ENCODE results near the gene SPPL2C. TPM values are rescaled to one million over a fixed set of nuclear protein-coding genes. Genes with fewer than 3 reads are reported as not detected.

Gene SPPL2C
- total RNA-seq, 1 experiment from 2014 or later, result not detected

DNA sequence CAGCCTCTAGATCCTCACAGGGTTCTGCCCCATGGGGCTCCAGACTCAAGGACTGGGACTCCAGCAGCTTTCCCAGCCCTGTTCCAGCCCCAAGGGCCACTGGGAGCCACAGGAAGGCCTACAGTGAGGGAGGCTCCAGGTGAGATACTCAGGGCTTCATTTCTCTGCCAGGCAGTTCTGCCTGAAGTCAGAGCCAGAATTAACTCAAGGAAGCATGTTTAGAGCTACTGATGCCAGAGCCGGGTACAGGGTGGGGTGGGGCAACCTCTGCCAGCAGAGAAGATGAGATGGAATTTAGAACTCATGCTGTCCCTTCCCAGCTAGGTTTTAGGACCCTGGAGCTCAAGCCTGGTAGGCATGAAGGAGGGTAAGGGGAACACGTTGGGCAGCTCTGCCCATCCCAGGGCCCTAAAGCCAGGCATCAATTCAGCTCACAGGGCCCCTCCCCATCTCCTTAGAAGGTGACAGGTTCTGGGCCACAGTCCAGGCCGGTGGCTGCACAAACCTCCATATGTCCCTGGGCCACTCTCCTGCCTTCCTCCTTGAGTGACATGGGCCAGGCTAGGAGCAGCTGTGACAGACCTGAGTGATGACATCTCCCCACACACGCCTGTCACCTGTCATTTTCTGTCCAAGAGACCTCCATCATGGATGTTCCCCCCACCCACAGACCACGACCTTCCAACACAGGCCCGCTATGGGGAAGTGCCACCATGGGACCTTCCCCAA lies 24.5 kb upstream of the SPPL2C start:
- no peaks in the 10 kb centered on the region for H3K4me1 ChIP-seq (replicated peaks)
- peaks cover 59% of the 10 kb centered on the region for H3K27me3 ChIP-seq (replicated peaks)
- H3K27ac ChIP-seq, result no peak overlapping the region
- H3K9me3 ChIP-seq (replicated peaks), result no peaks in the 10 kb centered on the region
- H3K4me3 ChIP-seq, result no peak overlapping the region
- DNase-seq (ENCODE audit: low read depth in 1 of 2, low spot score in 2 of 2), result no peak
- no peaks in the 10 kb centered on the region for H3K36me3 ChIP-seq

GRCh38 chr17:45821147-45821546 lies 23.5 kb upstream of the SPPL2C start:
- H3K36me3 ChIP-seq, result no peaks in the 10 kb centered on the region
- H3K27me3 ChIP-seq (replicated peaks), result peaks cover 65% of the 10 kb centered on the region
- H3K27ac ChIP-seq, result no peak overlapping the region
- no peaks in the 10 kb centered on the region for H3K4me1 ChIP-seq (replicated peaks)
- H3K9me3 ChIP-seq (replicated peaks), result no peaks in the 10 kb centered on the region
- DNase-seq (ENCODE audit: low read depth in 1 of 2, low spot score in 2 of 2), result no peak
- H3K4me3 ChIP-seq, result no peak overlapping the region

DNA sequence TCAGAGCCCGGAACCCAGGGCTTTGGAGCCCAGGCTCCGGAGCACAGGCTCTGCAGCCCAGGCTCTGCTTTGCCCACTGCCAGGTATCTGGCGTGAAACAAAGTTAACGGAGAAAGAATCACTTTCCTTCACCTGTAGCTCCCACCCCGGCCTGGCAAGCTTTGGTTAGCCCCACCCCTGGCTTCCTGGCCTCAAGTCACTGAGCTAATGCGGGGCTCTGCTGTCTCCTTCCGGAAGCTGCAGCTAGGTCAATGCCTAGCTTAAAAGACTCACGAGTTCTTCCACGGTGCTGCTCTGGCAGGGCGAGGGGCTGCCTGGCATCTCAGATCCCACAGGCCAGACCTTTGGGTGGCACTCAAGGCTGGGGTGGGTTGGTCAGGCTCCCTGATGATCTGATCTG lies 21.1 kb upstream of the SPPL2C start:
- Histone ChIP-seq H3K4me3 (no peak overlapping the region), H3K9me3 (replicated peaks) (no peaks in the 10 kb centered on the region), H3K27me3 (replicated peaks) (peaks cover 89% of the 10 kb centered on the region), H3K36me3 (no peaks in the 10 kb centered on the region), H3K27ac (no peak overlapping the region), H3K4me1 (replicated peaks) (no peaks in the 10 kb centered on the region)
- DNase-seq (ENCODE audit: low read depth in 1 of 2, low spot score in 2 of 2), result no peak

- peaks cover 94% of the 10 kb centered on the region for H3K27me3 ChIP-seq (replicated peaks)
- no peak overlapping the region for H3K27ac ChIP-seq
- H3K4me3 ChIP-seq, result no peak overlapping the region
- no peaks in the 10 kb centered on the region for H3K36me3 ChIP-seq
- DNase-seq (ENCODE audit: low read depth in 1 of 2, low spot score in 2 of 2), result no peak
- H3K4me1 ChIP-seq (replicated peaks), result no peaks in the 10 kb centered on the region
- H3K9me3 ChIP-seq (replicated peaks), result no peaks in the 10 kb centered on the region
Measured at GRCh38 chr17:45824475-45824874, 20.2 kb upstream of the SPPL2C start.

DNA sequence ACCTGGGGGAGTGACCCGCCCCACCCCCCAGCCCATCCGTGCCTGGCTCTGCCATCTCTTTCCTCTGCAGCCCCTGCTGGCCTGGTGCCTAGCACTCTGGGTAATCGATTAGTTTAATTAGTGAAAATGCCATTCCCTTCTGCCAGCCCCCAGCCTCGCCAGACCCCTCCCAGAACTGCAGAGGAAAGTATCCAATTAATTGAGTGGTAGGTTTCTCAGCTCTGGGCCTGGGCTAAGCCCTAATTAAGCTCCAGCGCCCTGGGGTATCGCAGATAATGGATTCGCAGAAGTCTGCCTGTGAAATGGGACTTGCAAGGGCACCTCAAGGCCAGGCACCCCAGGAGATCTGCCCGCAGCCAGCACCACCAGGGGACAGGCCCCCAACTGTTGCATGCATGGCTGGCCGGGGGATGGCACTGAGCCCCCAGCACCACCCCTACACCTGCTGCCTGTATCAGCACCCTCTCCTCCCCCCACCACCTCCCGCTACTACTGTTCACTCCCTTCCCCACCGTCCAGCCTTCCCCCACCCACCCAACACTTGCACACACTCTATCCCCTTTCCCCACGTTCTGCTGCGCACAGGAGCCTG lies 19.7 kb upstream of the SPPL2C start:
- H3K27me3 ChIP-seq (replicated peaks), result peaks cover 92% of the 10 kb centered on the region
- no peaks in the 10 kb centered on the region for H3K36me3 ChIP-seq
- DNase-seq (ENCODE audit: low read depth in 1 of 2, low spot score in 2 of 2), result no peak
- no peak overlapping the region for H3K27ac ChIP-seq
- no peaks in the 10 kb centered on the region for H3K4me1 ChIP-seq (replicated peaks)
- H3K9me3 ChIP-seq (replicated peaks), result no peaks in the 10 kb centered on the region
- H3K4me3 ChIP-seq, result no peak overlapping the region

DNA sequence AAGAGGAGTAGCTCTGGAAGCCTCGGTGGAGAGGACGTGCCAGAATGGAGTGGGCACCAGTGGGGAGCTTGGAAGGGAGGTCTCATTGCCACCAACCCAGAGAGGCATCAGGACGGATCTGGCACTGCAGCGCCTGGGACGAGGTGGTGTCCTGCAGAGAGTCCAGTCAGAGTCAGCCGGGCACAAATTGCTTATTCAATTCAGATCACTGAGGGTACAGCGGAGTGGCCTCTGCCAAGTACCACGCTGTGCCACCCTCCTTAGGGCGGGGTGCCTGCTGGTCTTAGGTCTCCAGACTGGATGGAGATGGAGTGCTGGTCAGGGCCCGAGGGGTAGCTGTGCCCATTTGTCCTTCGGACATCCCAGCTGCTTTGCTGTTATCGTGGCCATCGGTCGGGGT lies 18.9 kb upstream of the SPPL2C start:
- H3K9me3 ChIP-seq (replicated peaks), result no peaks in the 10 kb centered on the region
- no peaks in the 10 kb centered on the region for H3K4me1 ChIP-seq (replicated peaks)

GRCh38 chr17:45826919-45827588 lies 17.6 kb upstream of the SPPL2C start:
- no peaks in the 10 kb centered on the region for H3K9me3 ChIP-seq (replicated peaks)
- H3K36me3 ChIP-seq, result no peaks in the 10 kb centered on the region
- DNase-seq (ENCODE audit: low read depth in 1 of 2, low spot score in 2 of 2), result no peak
- peaks cover 90% of the 10 kb centered on the region for H3K27me3 ChIP-seq (replicated peaks)
- H3K4me1 ChIP-seq (replicated peaks), result no peaks in the 10 kb centered on the region
- H3K4me3 ChIP-seq, result no peak overlapping the region
- no peak overlapping the region for H3K27ac ChIP-seq

More for the DNA sequence above, 18.9 kb upstream of the SPPL2C start:
- no peak overlapping the region for H3K27ac ChIP-seq
- H3K27me3 ChIP-seq (replicated peaks), result peaks cover 92% of the 10 kb centered on the region
- no peaks in the 10 kb centered on the region for H3K36me3 ChIP-seq
- DNase-seq (ENCODE audit: low read depth in 1 of 2, low spot score in 2 of 2), result no peak
- no peak overlapping the region for H3K4me3 ChIP-seq

DNA sequence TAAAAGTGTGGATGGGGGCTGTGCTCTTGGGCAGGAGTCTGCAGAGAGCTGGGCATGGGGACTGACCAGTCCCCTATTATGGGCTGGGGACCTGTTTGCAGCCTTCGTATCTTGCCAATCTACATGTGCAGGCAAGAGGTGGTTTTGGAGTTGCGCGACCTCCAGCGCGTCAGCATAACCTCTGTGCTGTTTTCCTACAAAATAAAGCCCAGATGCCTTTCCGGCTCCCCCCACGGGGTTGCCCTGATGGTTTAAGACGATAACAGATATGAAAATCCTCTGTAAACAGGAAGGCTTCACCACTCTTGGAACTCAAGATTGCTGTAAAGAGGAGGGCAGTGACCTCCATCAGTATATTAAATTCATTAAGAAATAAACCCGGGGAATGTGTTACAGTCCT lies 16.5 kb upstream of the SPPL2C start:
- no peaks in the 10 kb centered on the region for H3K4me1 ChIP-seq (replicated peaks)
- H3K27ac ChIP-seq, result no peak overlapping the region
- H3K36me3 ChIP-seq, result no peaks in the 10 kb centered on the region
- H3K27me3 ChIP-seq (replicated peaks), result peaks cover 81% of the 10 kb centered on the region
- no peak for DNase-seq (ENCODE audit: low read depth in 1 of 2, low spot score in 2 of 2)
- no peak overlapping the region for H3K4me3 ChIP-seq
- H3K9me3 ChIP-seq (replicated peaks), result no peaks in the 10 kb centered on the region

DNA sequence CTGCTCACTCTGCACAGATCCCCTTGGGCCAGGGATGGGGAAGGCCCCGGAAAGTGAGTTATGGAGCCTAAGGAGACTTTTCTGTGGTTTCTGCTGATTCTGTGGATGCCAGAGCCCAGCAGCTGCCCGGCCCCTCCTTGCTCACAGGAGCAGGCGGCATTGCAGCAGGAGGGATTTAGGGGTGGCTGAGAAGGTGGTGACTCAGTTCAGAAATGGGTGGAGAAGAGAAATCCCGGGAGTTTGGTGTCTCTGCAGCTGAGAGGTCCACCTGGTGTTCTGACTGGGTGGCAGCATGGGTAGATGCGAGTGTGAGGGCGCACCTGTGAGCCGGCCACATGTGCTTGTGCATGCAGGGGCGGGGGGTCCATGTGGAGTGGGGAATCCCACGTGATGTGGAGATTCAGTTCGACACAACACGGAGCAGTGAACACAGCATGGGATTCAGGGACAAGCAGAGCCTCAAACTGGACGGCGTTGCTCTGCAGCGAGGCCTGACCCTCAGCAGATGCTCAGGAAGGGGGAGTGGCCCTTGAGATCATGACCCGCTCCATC lies 16.0 kb upstream of the SPPL2C start:
- Histone ChIP-seq H3K27me3 (replicated peaks) (peaks cover 76% of the 10 kb centered on the region), H3K27ac (no peak overlapping the region), H3K4me3 (no peak overlapping the region), H3K36me3 (no peaks in the 10 kb centered on the region), H3K9me3 (replicated peaks) (no peaks in the 10 kb centered on the region), H3K4me1 (replicated peaks) (no peaks in the 10 kb centered on the region)
- no peak for DNase-seq (ENCODE audit: low read depth in 1 of 2, low spot score in 2 of 2)

- Histone ChIP-seq H3K27me3 (replicated peaks) (peaks cover 73% of the 10 kb centered on the region), H3K4me1 (replicated peaks) (no peaks in the 10 kb centered on the region), H3K9me3 (replicated peaks) (0 out of 2 replicates have a peak, but pooled peaks cover 4% of the 10 kb centered on the region), H3K27ac (no peak overlapping the region), H3K4me3 (no peak overlapping the region), H3K36me3 (no peaks in the 10 kb centered on the region)
- DNase-seq (ENCODE audit: low read depth in 1 of 2, low spot score in 2 of 2), result no peak
Measured at GRCh38 chr17:45833920-45834319, 10.8 kb upstream of the SPPL2C start.

DNA sequence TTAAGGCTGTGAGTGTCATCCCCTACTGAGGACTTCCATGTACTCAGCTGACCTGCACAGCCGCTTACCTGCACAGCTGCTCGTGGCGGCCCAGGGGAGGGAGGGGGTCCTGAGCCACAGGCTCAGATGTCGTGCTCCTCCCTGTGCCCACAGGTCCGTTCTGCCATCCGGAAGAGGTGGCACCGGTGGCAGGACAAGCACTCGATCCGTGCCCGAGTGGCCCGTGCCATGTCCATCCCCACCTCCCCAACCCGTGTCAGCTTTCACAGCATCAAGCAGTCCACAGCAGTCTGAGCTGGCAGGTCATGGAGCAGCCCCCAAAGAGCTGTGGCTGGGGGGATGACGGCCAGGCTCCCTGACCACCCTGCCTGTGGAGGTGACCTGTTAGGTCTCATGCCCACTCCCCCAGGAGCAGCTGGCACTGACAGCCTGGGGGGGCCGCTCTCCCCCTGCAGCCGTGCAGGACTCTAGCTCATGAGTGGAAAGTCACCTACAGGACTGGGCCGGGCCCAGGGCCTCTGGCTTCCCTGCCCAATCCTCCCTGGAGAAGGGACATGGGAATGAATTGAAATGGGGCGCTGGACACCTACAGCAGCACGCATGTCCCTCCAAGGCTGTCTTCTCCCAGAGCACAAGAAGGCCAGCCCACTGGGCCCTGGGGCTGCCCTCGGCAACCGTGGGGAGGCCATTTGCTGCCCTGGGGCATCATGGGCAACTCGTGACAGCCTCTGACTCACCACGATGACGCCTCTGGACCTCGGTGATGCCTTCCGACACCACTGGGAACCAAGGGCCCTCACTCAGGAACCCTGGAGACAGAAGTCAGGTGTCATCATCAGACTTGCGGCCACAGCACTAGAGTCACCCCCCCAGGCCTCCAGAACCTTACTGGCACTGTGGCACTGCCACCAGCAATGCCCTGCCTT lies 9.9 kb upstream of the SPPL2C start:
- DNase-seq (ENCODE audit: low read depth in 1 of 2, low spot score in 2 of 2), result no peak
- Histone ChIP-seq H3K27me3 (replicated peaks) (peaks cover 65% of the 10 kb centered on the region), H3K4me1 (replicated peaks) (no peaks in the 10 kb centered on the region), H3K27ac (no peak overlapping the region), H3K36me3 (no peaks in the 10 kb centered on the region), H3K4me3 (no peak overlapping the region), H3K9me3 (replicated peaks) (0 out of 2 replicates have a peak, but pooled peaks cover 4% of the 10 kb centered on the region)

DNA sequence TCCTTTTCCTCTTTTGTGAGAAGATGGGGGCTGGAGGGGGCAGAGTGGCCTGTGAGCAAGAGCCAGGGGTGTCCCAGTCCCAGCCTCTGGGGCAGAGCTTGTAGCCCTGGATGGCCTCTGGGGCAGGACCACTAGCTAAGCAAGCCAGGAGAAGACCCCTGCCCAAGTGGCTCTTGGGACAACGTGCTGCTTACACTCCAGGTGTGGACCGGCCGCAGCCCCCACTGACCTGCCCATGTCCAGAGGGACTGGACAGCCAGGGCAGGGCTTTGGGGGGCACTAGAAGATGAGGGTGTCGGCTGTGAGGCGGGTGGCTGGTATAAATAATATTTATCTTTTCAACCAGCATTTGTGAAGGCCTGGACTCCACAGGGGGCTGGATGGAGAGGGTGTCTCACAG lies 9.2 kb upstream of the SPPL2C start:
- Histone ChIP-seq H3K4me3 (no peak overlapping the region), H3K27ac (no peak overlapping the region), H3K4me1 (replicated peaks) (no peaks in the 10 kb centered on the region), H3K36me3 (no peaks in the 10 kb centered on the region), H3K9me3 (replicated peaks) (0 out of 2 replicates have a peak, but pooled peaks cover 4% of the 10 kb centered on the region), H3K27me3 (replicated peaks) (peaks cover 62% of the 10 kb centered on the region)
- DNase-seq (ENCODE audit: low read depth in 1 of 2, low spot score in 2 of 2), result no peak

All from SJSA1 (cell line).